Fibroblast of skin of abdomen (primary cell): ENCODE measurements around the gene ATP10B.

ENCODE experiments used
- DNase-seq: peaks from one replicate; pipeline ENCODE4 v3.0.0-alpha.2; 2013

The ATP10B gene

DNA sequence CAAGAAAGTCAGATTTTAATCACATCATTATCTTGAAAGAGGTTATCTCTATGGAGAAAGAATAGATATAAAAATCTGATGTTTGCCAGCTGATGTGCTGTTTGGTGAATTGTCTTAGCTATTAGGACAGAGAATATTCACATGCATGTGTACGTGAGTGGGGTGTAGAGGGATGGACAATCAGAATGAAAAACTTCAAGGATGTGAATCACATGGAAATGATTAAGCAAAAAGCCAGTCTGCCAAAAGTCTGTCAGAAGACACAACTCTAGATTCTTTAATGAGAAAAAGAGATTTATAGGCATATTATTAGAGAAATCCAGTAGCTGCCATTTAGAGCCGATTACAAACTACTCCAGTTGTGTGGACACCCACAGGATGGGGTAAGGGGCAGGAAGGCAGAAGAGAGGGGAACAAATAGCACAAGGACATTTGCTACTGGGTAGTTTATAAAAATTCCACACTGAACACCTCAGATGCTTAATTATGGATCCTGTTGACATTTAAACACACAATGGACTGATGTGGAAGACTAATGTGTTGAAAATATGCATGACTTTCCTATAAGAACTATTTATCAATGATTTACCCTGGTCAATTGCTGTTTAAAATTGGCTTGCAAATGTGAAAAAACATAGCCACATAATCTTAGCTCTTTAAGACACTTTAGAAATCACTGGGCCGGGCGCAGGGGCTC, 302.9 kb downstream of the ATP10B start:
- peak; percentile 82 for DNase-seq

DNA sequence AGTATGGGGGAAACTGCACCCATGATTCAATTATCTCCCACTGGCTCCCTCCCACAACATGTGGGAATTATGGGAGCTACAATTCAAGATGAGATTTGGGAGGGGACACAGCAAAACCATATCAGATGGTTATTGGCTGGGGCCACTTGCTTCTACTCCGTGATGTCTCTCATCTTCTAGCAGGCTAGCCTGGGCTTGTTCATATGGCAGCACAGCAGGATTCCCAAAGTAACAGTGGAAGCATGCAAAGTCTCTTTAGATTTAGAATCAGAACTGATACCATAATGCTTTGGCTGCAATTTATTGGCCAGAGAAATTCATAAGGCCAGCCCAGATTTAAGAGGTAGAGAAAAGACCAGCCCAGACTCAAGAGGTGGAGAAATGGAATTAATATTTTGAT, 304.1 kb downstream of the ATP10B start:
- DNase-seq = no peak

DNA sequence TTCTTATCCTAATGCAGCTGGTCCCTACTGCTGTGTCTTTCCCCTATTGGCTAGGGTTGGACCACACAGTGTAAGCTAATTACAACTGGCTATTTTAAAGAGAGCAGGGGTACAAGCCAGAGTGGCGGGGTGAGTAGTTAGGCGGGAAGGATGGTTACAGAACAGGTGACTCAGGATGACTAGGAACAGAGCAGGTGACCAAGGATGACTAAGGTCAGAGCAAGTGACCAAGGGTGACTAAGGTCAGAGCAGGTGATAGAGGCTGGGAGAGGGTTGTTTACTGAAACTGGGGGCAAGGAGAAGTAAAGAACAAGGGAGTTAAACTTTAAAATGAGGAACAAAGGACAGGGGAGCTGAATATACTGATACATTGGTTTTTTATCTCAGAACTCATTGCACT, 304.9 kb downstream of the ATP10B start:
- DNase-seq = no peak

GRCh38 chr5:160545832-160546231, 306.2 kb downstream of the ATP10B start:
- DNase-seq = no peak

- DNase-seq = no peak
Observed at GRCh38 chr5:160543395-160543794, 308.6 kb downstream of the ATP10B start.

DNA sequence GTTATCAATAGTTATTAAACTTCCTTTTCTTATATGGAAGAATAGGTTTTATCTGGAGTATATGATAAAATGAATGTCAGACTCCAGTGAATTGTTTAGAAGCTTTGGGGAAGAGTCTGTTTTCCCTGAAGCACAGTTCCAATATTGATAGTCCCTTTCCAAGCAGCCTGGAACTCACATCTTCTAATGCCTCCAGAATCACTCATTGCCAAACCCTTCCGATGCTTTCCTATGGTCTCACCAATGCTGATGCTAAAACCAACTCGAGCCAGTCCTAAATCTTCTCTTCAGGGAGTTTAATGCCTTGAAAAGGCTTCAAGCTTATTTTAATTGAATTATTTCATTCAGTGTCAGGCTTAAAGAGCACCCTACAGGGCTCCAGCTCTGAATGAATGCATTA, 309.2 kb downstream of the ATP10B start:
- no peak for DNase-seq

DNA sequence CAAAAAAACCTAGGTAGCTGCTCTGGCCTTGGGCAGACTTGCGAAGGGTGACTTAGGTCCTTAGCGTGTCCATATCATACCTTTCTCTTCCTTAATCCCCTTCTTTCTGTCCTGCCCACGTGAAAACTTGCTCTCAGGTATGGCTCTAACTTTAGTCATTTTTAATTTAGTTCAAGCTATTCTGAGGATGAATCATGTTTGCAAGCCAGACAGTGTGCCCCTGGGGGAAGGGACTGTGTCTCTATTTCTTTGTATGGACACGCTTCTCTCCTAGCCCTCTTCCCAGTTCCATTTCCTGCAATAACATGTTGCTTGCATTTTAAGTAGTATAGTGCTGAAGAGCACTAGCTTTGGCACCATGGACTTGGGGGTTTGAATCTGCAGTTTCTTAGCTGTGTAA, 309.7 kb downstream of the ATP10B start:
- no peak for DNase-seq

DNA sequence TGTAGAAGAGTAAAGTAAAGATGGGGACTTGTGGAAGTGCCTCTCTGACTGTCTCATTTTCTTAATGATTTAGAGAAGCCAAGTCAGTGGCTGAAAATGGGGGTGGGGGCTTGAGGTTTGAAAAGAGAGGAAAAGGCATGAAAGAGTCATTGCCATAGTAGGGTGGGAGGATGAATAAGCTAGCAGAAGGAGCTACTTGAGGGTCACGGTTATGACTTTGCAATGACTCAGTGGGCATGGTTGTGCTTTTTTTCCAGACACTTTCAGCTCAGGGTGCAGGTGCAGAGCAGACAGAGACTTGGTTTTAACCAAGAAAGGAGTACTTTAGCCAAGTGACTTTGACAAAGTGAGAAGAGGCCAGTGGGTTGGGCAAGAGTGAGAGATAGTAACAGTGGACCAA, 312.6 kb downstream of the ATP10B start:
- peak; percentile 42 for DNase-seq

- DNase-seq = no peak
Observed at GRCh38 chr5:160537940-160538339, 314.1 kb downstream of the ATP10B start.

DNA sequence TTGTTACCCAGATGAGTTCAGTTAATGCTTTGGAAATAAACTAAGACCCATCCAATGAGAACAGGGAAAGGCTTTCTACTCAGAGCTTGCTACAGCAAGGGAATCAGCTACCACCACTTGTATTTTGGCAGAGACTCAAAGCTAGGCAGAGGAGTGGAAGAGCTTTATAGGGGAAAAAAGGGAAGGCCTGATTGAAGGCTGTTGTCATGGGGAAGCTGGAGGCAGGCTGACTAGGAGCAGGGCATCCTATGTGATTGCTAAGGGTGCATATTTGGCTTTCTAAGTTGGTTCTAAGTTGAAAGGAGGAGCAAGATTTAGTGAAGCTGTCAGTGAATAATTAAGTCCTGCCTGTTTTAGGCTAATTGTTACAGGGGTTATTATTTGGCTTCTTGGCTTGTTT, 314.9 kb downstream of the ATP10B start:
- no peak for DNase-seq

- no peak for DNase-seq
Observed at GRCh38 chr5:160534914-160535313, 317.1 kb downstream of the ATP10B start.

GRCh38 chr5:160534125-160534524, 317.9 kb downstream of the ATP10B start:
- no peak for DNase-seq

GRCh38 chr5:160525471-160526261, 326.3 kb downstream of the ATP10B start:
- no peak for DNase-seq

GRCh38 chr5:160524827-160525226, 327.2 kb downstream of the ATP10B start:
- DNase-seq = no peak

DNA sequence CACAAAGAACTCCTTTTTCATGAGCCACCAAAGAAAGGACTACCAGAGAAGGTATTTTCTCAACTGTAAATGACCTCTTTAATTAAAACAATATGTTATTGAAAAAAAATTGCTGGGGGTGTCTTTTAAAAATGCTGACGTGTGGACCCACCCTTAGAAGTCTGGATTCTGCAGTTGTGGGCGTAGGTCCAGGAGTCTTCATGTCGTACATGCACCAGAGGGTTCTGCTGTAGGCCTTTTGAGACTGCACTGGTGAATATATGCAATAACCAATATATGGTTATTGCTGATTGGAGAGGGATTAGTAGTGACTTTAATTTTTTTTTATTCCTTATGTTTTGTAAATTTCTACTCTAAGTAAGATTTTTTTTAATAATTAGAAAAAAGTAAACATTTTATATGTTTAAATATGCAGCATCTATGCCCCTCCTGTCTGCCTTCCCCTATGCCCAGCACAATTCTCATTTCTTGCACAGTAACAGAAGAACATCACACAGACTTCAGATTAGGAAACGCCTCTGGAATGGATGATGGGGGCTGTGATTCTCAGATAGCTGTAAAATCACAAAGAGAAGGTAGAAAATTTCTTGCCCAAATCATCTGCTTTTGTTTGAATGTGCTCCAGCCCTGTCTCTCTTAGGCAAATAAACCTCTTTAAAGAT, 328.4 kb downstream of the ATP10B start:
- DNase-seq = no peak

GRCh38 chr5:160521392-160521663, 330.7 kb downstream of the ATP10B start:
- no peak for DNase-seq

GRCh38 chr5:160520609-160521391, 331.2 kb downstream of the ATP10B start:
- DNase-seq = no peak

GRCh38 chr5:160516696-160517530, 335.1 kb downstream of the ATP10B start:
- DNase-seq = no peak

DNA sequence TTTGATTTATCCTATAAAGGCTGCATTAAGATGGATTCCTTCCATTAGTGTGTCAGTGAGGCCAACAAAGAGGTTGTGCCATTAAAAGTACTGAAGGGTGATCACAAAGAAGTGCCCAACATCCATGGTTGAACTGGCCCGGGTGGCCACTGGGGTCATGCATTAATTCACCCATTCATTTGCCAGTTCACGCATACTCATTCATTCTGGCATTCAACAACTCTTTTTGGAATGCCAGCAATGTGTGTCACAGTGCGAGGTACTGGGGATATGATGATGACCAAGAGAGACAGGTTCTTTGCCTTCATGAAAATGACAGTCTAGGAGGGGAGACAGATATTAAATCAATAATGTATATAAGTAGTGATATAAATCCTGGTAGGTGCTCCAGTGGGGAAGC, 337.1 kb downstream of the ATP10B start:
- DNase-seq = no peak

- no peak for DNase-seq
Observed at GRCh38 chr5:160514191-160514590, 337.8 kb downstream of the ATP10B start.

GRCh38 chr5:160513485-160513884, 338.5 kb downstream of the ATP10B start:
- no peak for DNase-seq
